Stimulated activated CD4-positive, alpha-beta T cell treated with anti-CD3 and anti-CD28 coated beads, Interleukin-1b, Interleukin-23, amount 100 ng/mL, for 48 hours (primary cell): ENCODE data around the gene MUC5AC.
"Not testable (repeated sequence)": the region's sequence is repeated elsewhere in the genome, so short reads cannot be mapped to it uniquely, and the experiment has no call there.

Experiments used
- DNase-seq: peaks from one replicate; pipeline ENCODE4 v3.0.0-alpha.2; 2020

The MUC5AC gene

DNA sequence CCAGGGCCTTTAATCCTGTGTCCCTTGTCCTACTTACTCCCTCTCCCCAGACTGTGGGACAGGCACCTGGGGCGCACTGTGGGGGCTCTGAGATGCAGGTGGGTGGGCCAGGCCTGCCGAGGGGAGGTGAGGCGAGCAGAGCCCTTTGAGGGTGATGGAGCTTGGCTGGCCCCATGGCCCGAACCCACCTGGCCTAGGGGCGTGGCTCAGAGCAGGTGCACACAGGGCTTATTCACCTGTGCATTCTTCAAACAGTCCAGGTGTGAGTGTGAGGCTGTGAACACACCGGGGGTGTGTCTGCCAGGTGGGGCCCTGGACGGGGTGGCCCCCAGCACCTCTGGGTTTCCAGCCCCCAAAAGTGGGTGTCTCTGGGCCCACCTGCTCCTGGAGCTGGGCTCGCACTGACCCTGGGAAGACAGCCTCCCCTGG lies 9.0 kb upstream of the MUC5AC start:
- DNase-seq = no peak

DNA sequence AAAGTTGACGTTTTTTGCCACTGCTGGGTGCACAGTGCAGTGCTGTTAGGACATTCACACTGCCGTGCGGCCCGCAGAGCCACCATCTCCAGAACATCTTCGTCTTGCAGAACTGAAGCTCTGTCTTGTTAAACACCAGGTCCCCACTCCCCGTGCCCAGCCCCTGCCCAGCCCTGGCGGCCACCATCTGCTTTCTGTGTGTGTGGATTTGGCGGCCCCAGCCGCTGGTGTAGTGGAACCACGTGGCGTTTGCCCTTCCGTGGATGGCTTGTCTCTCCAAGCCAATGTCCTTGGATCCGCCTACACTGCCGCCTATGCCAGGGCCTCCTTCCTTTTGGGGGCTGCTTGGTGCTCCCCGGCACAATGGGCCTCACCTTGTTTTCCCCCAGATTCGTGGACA lies 8.2 kb upstream of the MUC5AC start:
- no peak for DNase-seq

- DNase-seq = no peak
These were observed 7.6 kb upstream of the MUC5AC start for GRCh38 chr11:1150116-1150515.

- DNase-seq = no peak
These were observed 6.9 kb upstream of the MUC5AC start for GRCh38 chr11:1150769-1151365.

GRCh38 chr11:1151366-1152315 lies 6.1 kb upstream of the MUC5AC start:
- DNase-seq = no peak

GRCh38 chr11:1152316-1153104 lies 5.2 kb upstream of the MUC5AC start:
- DNase-seq = peak; percentile 29

- DNase-seq = no peak
These were observed 4.4 kb upstream of the MUC5AC start for GRCh38 chr11:1153105-1153950.

GRCh38 chr11:1153951-1154493 lies 3.7 kb upstream of the MUC5AC start:
- DNase-seq = no peak

- DNase-seq = not testable (repeated sequence)
These were observed 3.1 kb upstream of the MUC5AC start for GRCh38 chr11:1154656-1155055.

DNA sequence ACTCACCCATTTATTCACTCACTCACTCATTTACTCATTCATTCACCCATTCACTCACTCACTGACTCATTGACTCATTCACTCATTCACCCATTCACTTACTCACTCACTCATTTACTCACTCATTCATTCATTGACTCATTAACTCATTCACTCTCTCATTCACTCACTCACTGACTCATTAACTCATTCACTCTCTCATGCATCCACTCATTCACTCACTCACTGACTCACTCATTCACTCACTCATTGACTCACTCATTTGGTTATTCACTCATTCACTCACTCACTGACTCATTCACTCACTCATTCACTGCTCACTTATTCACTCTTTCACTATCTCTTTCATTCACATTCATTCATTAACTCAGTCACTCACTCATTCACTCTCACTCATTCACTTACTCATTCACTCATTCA lies 2.5 kb upstream of the MUC5AC start:
- DNase-seq = no peak

- DNase-seq = no peak
These were observed 1.0 kb upstream of the MUC5AC start for GRCh38 chr11:1156506-1157340.

DNA sequence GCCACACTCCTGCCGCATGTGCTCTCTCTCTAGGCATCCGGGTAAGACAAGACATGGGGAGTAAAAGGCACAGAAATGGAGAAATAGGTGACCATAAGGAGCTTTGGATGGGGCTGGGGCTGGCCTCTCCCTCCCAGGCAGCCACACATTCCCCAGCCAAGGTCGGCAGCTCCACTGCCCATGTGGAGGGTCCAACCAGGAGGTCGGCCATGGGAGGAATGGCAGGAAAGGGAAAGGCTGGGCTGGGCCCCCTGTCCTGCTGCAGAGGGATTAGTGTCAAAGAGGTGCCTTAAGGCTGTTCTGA lies 460 bp upstream of the MUC5AC start:
- DNase-seq = no peak

- no peak for DNase-seq
These were observed 1.1 kb downstream of the MUC5AC start for GRCh38 chr11:1158681-1159487.

DNA sequence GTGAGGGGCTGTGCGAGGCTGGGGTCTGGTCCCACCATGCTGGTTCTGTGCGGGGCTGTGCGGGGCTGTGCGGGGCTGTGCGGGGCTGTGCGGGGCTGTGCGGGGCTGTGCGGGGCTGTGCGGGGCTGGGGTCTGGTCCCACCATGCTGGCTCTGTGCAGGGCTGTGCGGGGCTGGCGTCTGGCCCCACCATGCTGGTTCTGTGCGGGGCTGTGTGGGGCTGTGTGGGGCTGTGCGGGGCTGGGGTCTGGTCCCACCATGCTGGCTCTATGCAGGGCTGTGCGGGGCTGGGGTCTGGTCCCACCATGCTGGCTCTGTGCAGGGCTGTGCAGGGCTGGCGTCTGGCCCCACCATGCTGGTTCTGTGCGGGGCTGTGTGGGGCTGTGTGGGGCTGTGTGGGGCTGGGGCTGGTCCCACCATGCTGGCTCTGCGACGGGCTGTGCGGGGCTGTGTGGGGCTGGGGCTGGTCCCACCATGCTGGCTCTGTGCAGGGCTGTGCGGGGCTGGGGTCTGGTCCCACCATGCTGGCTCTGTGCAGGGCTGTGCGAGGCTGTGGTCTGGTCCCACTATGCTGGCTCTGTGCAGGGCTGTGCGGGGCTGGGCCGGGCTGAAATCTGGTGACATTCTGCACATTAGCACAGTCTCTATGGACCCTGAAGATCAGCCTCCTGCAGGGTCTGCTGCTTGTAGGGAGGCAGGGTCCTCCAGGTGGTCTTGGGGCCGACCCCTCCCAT lies 1.9 kb downstream of the MUC5AC start:
- not testable (repeated sequence) for DNase-seq

DNA sequence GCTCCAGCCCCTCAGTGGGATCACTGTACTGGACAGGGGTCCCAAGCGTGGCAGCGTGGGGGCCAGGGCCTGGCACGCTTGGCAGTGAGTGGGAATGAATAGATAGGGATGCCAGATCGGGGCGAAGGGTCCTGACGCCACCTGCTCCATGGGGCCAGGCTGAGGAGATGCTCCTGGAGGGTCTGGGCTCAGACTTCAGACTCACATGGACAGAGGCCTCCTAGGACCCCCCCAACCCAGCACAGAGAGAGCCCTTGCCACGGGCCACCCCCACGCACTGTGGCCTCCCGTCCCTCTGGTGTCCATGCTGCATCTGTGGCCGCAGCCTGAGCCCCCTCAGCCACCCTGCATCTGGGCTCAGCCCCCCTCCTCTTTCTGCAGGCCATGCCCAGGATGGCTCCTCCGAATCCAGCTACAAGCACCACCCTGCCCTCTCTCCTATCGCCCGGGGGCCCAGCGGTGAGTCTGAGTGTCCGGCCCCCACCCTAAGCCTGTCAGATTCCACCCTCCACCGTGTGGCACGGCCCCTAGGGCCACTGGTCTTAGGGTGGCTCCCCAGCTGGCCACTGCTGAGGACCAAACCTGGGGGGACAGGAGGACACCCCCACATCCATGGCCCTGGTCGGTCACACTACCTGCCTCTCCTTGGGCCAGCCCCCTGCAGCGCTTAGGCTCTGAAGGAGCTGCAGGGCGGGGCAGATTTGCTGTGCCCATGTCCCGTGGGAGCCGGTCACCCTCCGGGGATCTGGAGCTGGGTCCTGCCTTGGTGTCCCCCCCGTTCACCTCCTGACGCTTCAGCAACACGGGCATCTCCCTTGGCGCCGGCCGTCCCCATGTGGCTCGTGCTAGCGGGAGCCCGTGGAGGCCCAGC lies 2.7 kb downstream of the MUC5AC start:
- no peak for DNase-seq

- DNase-seq = no peak
These were observed 3.8 kb downstream of the MUC5AC start for GRCh38 chr11:1161410-1162137.

DNA sequence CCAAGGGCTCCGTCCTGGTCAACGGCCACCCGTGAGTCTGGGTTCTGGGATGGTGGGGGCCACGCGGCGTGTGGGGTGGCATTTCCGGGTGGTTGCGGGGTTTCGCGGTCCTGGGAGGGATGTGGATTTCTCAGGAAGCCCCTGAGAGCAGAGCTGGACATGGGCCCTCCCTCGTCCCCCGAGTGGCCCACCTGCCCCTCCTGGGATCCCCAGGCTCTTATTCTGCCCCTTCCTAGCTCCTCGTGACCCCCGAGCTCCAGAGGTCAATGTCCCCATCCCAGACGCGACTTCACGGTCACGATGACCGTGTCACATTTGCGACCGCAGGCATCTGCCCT lies 4.4 kb downstream of the MUC5AC start:
- no peak for DNase-seq
